CD4-positive, alpha-beta T cell (primary cell): Measurements from ENCODE around the gene MAP1LC3B. TPM values are rescaled to one million over a fixed set of nuclear protein-coding genes. Genes with fewer than 3 reads are reported as not detected.

Experiments
- ATAC-seq: fragments of 200-7000 bp; cut with Tn5 transposase; one replicate; pipeline ENCODE4 v1.10.0; 2022; ENCODE audit warnings: mild to moderate bottlenecking; ENCODE audit not compliant: poor library complexity
- CTCF ChIA-PET: fragments of 350-600 bp; sonication (Branson Sonifier 250); formaldehyde crosslinking; loops from one replicate; lab custom pipeline; 2021; ENCODE audit warnings: antibody characterized with exemption, inconsistent platforms; lab: Charles Lee
- POLR2A ChIA-PET: fragments of 350-600 bp; sonication (Branson Sonifier 250); formaldehyde crosslinking; loops from one replicate; lab custom pipeline; 2021; ENCODE audit warnings: antibody characterized with exemption, inconsistent platforms; lab: Charles Lee
- DNase-seq, 14 experiments: peaks; one replicate each; pipeline ENCODE4 v3.0.0-alpha.2; 2013 to 2020; ENCODE audit warnings: mixed read lengths in 2 of 14
- H3K27ac ChIP-seq, 2 donors: one replicate each; pipeline versions ENCODE4 v1.5.1 to v1.7.0; 2013; ENCODE audit warnings: low read length in 2 of 2, low read depth in 1 of 2, mild to moderate bottlenecking in 1 of 2
- H3K27me3 ChIP-seq, 2 experiments: 1 replicate in 1 of 2; 2 replicates in 1 of 2; pipeline versions ENCODE4 v1.6.1 to v1.7.0; 2013; ENCODE audit warnings: low read length in 2 of 2, control low read depth in 1 of 2, mild to moderate bottlenecking in 1 of 2, moderate library complexity in 1 of 2; ENCODE audit not compliant: insufficient read depth in 2 of 2, control insufficient read depth in 1 of 2
- H3K36me3 ChIP-seq: one replicate; pipeline ENCODE4 v1.6.1; 2013; ENCODE audit warnings: low read length, control low read depth; ENCODE audit not compliant: insufficient read depth
- H3K4me1 ChIP-seq: one replicate; pipeline ENCODE4 v1.6.1; 2013; ENCODE audit warnings: low read length, control low read depth; ENCODE audit not compliant: insufficient read depth
- H3K4me3 ChIP-seq: one replicate; pipeline ENCODE4 v1.5.1; 2013; ENCODE audit warnings: mild to moderate bottlenecking, low read length, moderate library complexity
- H3K9me3 ChIP-seq, 2 experiments: 1 replicate in 1 of 2; 2 replicates in 1 of 2; pipeline versions ENCODE4 v1.6.1 to v1.7.0; 2013; ENCODE audit warnings: low read length in 2 of 2, mild to moderate bottlenecking in 2 of 2, control low read depth in 1 of 2, moderate library complexity in 1 of 2; ENCODE audit not compliant: control insufficient read depth in 1 of 2, insufficient read depth in 1 of 2
- H3K27ac Mint-ChIP-seq: one replicate; pipeline ENCODE4 v1.8.0; 2020; ENCODE audit warnings: mixed read lengths
- H3K27me3 Mint-ChIP-seq: one replicate; pipeline ENCODE4 v1.8.0; 2021; ENCODE audit warnings: mixed read lengths
- H3K36me3 Mint-ChIP-seq: one replicate; pipeline ENCODE4 v1.8.0; 2021; ENCODE audit warnings: low read depth, mixed read lengths
- H3K4me1 Mint-ChIP-seq: one replicate; pipeline ENCODE4 v1.8.0; 2021; ENCODE audit warnings: low read depth, mixed read lengths
- H3K4me3 Mint-ChIP-seq: one replicate; pipeline ENCODE4 v1.8.0; 2020; ENCODE audit warnings: mild to moderate bottlenecking, mixed read lengths
- H3K9me3 Mint-ChIP-seq: one replicate; pipeline ENCODE4 v1.8.0; 2020; ENCODE audit warnings: mixed read lengths
- CTCF ChIP-seq: fragments of 200-600 bp; IDR thresholded peaks from one replicate; pipeline ENCODE4 v1.8.0; 2022; ENCODE audit warnings: antibody characterized with exemption, mild to moderate bottlenecking
- intact Hi-C, 2 experiments: fragments of 100-400 bp; cut with DNase I in 1 of 2; cut with micrococcal nuclease in 1 of 2; formaldehyde crosslinking; loops; one replicate each; pipeline versions ENCODE4 v1.15.1 to v1.9.0; 2023 to 2025; cut with DNase I, micrococcal nuclease
- total RNA-seq, 174 experiments: library from RNA in 2 of 174; stranded (reverse) in 2 of 174; gene quantifications; one replicate each; pipeline ENCODE4 v1.2.3 and lab custom pipeline; 2021 to 2026

MAP1LC3B gene
- total RNA-seq, 2 experiments from 2014 or later, result 92.4 to 96.6 TPM

- ATAC-seq (no peak), DNase-seq (no peak)
- Histone ChIP-seq H3K9me3 (no peaks in the 10 kb centered on the region), H3K36me3 (peaks cover 25% of the 10 kb centered on the region), H3K4me3 (no peak overlapping the region), H3K27ac (no peak overlapping the region), H3K27me3 (no peaks in the 10 kb centered on the region), H3K4me1 (peaks cover 22% of the 10 kb centered on the region)
- peaks cover 39% of the 10 kb centered on the region for H3K4me1 Mint-ChIP-seq
- H3K36me3 Mint-ChIP-seq, result peaks cover 42% of the 10 kb centered on the region
- CTCF ChIA-PET, result no interaction called here
- H3K9me3 Mint-ChIP-seq, result no peaks in the 10 kb centered on the region
- intact Hi-C loops, result no loop called here
- no peak overlapping the region for H3K4me3 Mint-ChIP-seq
- POLR2A ChIA-PET, result no interaction called here
- no peaks in the 10 kb centered on the region for H3K27me3 Mint-ChIP-seq
- H3K27ac Mint-ChIP-seq, result no peak overlapping the region
- no peak for TF ChIP-seq CTCF
Observed at GRCh38 chr16:87366930-87367329, 25.2 kb upstream of the MAP1LC3B start.

GRCh38 chr16:87367529-87367928 is 24.6 kb upstream of the MAP1LC3B start:
- POLR2A ChIA-PET, result no interaction called here

GRCh38 chr16:87368029-87368770 is 23.9 kb upstream of the MAP1LC3B start:
- Mint-ChIP-seq H3K4me3 (no peak overlapping the region), H3K27me3 (no peaks in the 10 kb centered on the region), H3K36me3 (peaks cover 35% of the 10 kb centered on the region), H3K27ac (peak overlapping the region; percentile 53), H3K4me1 (peaks cover 39% of the 10 kb centered on the region), H3K9me3 (no peaks in the 10 kb centered on the region)
- Histone ChIP-seq H3K4me3 (no peak overlapping the region), H3K27ac (no peak overlapping the region), H3K4me1 (peaks cover 25% of the 10 kb centered on the region), H3K27me3 (no peaks in the 10 kb centered on the region), H3K36me3 (peaks cover 24% of the 10 kb centered on the region), H3K9me3 (no peaks in the 10 kb centered on the region)
- no peak for DNase-seq
- no peak for TF ChIP-seq CTCF
- intact Hi-C loops, result no loop called here
- ATAC-seq, result no peak
- CTCF ChIA-PET, result no interaction called here
- POLR2A ChIA-PET, result no interaction called here

More at GRCh38 chr16:87367529-87367928, 24.6 kb upstream of the MAP1LC3B start:
- H3K36me3 ChIP-seq, result peaks cover 23% of the 10 kb centered on the region
- H3K27me3 ChIP-seq, result no peaks in the 10 kb centered on the region
- no peak overlapping the region for H3K4me3 ChIP-seq
- Mint-ChIP-seq H3K27me3 (no peaks in the 10 kb centered on the region), H3K4me3 (no peak overlapping the region), H3K9me3 (no peaks in the 10 kb centered on the region), H3K27ac (peak overlapping the region; percentile 53), H3K36me3 (peaks cover 36% of the 10 kb centered on the region), H3K4me1 (peaks cover 39% of the 10 kb centered on the region)
- TF ChIP-seq CTCF, result no peak
- ATAC-seq (no peak), DNase-seq (no peak)
- H3K27ac ChIP-seq, result no peak overlapping the region
- peaks cover 25% of the 10 kb centered on the region for H3K4me1 ChIP-seq
- CTCF ChIA-PET, result no interaction called here
- intact Hi-C loops, result no loop called here
- H3K9me3 ChIP-seq, result no peaks in the 10 kb centered on the region
